ENCODE data around the gene CLOCK. TPM values are rescaled to one million over a fixed set of nuclear protein-coding genes. Genes with fewer than 3 reads are reported as not detected.

Gene CLOCK
- total RNA-seq, 2 experiments from 2014 or later = 1.9 to 9.0 TPM

DNA sequence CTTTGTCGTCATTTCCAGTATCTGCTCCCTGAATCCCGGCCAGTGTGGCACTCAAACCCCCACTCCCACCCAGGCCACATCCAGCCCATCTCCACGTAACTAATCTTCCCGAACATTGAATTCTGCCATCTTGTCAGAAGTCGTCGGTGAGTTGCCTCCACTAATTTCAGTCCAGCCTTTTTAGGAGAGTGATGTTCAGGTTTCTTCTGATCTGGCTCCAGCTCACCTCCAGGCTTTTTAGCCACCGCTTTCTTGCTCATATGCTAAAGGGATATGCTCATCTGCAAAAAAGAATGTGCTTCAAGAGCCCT, 149.6 kb downstream of the CLOCK start:
- Histone ChIP-seq H3K9me2 (ENCODE audit: insufficient read depth, low read length) (no peaks in the 10 kb centered on the region), H3K36me3 (ENCODE audit: insufficient read depth, low read length) (peaks cover 49% of the 10 kb centered on the region), H4K20me1 (ENCODE audit: insufficient read depth, low read length) (peaks cover 27% of the 10 kb centered on the region), H3K79me2 (ENCODE audit: insufficient read depth, low read depth, low read length) (peaks cover 59% of the 10 kb centered on the region), H3K4me3 (ENCODE audit: low read depth, low read length, poor library complexity, severe bottlenecking) (peak overlapping the region; percentile 99), H2AFZ (ENCODE audit: low read length) (no peak overlapping the region; the same call in 1 of the 2 replicates), H3K27ac (ENCODE audit: low read depth, low read length, poor library complexity, severe bottlenecking) (peak overlapping the region; percentile 81), H3K4me2 (ENCODE audit: low read length) (peak overlapping the region; percentile 97), H3K4me1 (ENCODE audit: insufficient read depth, low read length, poor library complexity, severe bottlenecking) (peaks cover 37% of the 10 kb centered on the region), H3K9me3 (ENCODE audit: low read length) (no peaks in the 10 kb centered on the region)
- no TSS peak for BruUV-seq (replicated peaks)
- CTCF ChIA-PET (ENCODE audit: unreplicated experiment) = no interaction called here
- TF ChIP-seq EZH2phosphoT487 (IDR thresholded peaks at IDR 0.05; ENCODE audit: borderline replicate concordance, low read depth, low read length) = no peak
- TF ChIP-seq, protein P1, sequence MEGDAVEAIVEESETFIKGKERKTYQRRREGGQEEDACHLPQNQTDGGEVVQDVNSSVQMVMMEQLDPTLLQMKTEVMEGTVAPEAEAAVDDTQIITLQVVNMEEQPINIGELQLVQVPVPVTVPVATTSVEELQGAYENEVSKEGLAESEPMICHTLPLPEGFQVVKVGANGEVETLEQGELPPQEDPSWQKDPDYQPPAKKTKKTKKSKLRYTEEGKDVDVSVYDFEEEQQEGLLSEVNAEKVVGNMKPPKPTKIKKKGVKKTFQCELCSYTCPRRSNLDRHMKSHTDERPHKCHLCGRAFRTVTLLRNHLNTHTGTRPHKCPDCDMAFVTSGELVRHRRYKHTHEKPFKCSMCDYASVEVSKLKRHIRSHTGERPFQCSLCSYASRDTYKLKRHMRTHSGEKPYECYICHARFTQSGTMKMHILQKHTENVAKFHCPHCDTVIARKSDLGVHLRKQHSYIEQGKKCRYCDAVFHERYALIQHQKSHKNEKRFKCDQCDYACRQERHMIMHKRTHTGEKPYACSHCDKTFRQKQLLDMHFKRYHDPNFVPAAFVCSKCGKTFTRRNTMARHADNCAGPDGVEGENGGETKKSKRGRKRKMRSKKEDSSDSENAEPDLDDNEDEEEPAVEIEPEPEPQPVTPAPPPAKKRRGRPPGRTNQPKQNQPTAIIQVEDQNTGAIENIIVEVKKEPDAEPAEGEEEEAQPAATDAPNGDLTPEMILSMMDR (conservative IDR thresholded peaks at IDR 0.05; ENCODE audit: low read length) = no peak
- POLR2A ChIA-PET = interaction anchor here (0.6 to 1.8 kb wide), 3 partner anchors 24 to 40 kb away, joined by 3 to 6 read pairs (median 3); no protein-coding TSS in a partner anchor
- intact Hi-C loops (cut with micrococcal nuclease; ENCODE audit: unreplicated experiment) = loop anchor here (10.0 kb wide), 2 partner anchors 648 to 1038 kb away; partner anchors contain the start of genes PAICS and PPAT
- DNase-seq (ENCODE audit: low spot score) = peak; percentile 31

DNA sequence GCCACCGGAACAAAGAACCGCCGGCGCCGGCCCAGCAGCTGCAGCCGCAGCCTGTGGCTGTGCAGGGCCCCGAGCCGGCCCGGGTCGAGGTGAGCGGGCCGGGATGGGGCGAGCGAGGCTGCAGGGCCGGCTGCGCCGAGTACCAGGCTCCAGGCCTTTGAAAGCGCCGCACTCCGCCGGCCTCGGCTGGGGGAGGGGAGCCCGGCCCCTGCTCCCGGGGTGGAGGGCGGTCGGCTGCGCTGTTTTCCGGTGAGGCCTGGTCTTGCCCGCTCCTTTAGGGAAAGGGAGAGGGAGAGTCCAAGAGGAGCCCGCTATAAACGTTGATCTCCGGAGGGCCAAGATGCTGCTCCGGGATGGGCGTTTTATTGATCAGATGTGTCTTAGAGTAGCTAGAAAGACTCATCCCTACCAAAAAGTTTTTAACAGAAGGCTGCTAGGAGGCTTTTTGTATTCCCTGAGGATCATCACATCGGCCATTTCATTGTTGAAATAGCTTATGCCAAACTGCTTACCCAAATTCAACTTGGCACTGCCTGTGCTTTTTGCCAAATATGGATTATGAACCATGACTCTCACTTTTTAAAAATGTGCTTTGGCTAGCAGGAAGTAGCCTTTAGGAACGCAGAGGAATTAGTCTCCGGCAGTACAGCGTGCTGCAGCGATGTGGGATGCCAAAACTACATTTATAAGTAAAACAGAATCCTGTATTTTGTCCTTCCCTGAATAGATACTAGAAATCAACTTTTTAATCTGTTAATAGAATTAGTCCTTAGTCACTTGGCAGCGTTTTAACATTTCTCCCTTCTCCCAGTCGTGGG, 150.2 kb downstream of the CLOCK start:
- peak; percentile 70 for DNase-seq (ENCODE audit: low spot score)
- H4K20me1 ChIP-seq (ENCODE audit: insufficient read depth, low read length) = peaks cover 27% of the 10 kb centered on the region
- peaks cover 46% of the 10 kb centered on the region for H3K36me3 ChIP-seq (ENCODE audit: insufficient read depth, low read length)
- H3K27ac ChIP-seq (ENCODE audit: low read depth, low read length, poor library complexity, severe bottlenecking) = peak overlapping the region; percentile 81
- peak overlapping the region; percentile 97 for H3K4me2 ChIP-seq (ENCODE audit: low read length)
- TF ChIP-seq, protein P1 (conservative IDR thresholded peaks at IDR 0.05; ENCODE audit: low read length) = no peak
- no peak for TF ChIP-seq EZH2phosphoT487 (IDR thresholded peaks at IDR 0.05; ENCODE audit: borderline replicate concordance, low read depth, low read length)
- intact Hi-C loops (cut with micrococcal nuclease; ENCODE audit: unreplicated experiment) = loop anchor here (10.0 kb wide), 2 partner anchors 648 to 1038 kb away; partner anchors contain the start of genes PAICS and PPAT
- peaks cover 37% of the 10 kb centered on the region for H3K4me1 ChIP-seq (ENCODE audit: insufficient read depth, low read length, poor library complexity, severe bottlenecking)
- ChIA-PET POLR2A (interaction anchor here (0.6 to 3.4 kb wide), 6 partner anchors 13 to 987 kb away, joined by 3 to 25 read pairs (median 4); no protein-coding TSS in a partner anchor), CTCF (ENCODE audit: unreplicated experiment) (no interaction called here)
- H3K4me3 ChIP-seq (ENCODE audit: low read depth, low read length, poor library complexity, severe bottlenecking) = peak overlapping the region; percentile 99
- no TSS peak for BruUV-seq (replicated peaks)
- peaks cover 54% of the 10 kb centered on the region for H3K79me2 ChIP-seq (ENCODE audit: insufficient read depth, low read depth, low read length)
- no peaks in the 10 kb centered on the region for H3K9me2 ChIP-seq (ENCODE audit: insufficient read depth, low read length)
- H3K9me3 ChIP-seq (ENCODE audit: low read length) = no peaks in the 10 kb centered on the region
- H2AFZ ChIP-seq (ENCODE audit: low read length) = peak overlapping the region; percentile 21

Data from OCI-LY7 (cell line).